ENCODE results near the gene LSP1.
"Not testable (repeated sequence)": the region's sequence is repeated elsewhere in the genome, so short reads cannot be mapped to it uniquely, and the experiment has no call there.

Gene LSP1

GRCh38 chr11:1852877-1853276 is at the start of gene LSP1:
LSP1 (plus strand) TSS chr11:1853084; CDS start chr11:1853145, 61 bp downstream.
- DNase-seq (ENCODE audit: low read depth in 1 of 2, low spot score in 1 of 2) = peak; percentile 67 to 73

- no peak for DNase-seq (ENCODE audit: low read depth in 1 of 2, low spot score in 1 of 2)
These were observed 49.6 kb upstream of the LSP1 start for GRCh38 chr11:1803246-1803645.

DNA sequence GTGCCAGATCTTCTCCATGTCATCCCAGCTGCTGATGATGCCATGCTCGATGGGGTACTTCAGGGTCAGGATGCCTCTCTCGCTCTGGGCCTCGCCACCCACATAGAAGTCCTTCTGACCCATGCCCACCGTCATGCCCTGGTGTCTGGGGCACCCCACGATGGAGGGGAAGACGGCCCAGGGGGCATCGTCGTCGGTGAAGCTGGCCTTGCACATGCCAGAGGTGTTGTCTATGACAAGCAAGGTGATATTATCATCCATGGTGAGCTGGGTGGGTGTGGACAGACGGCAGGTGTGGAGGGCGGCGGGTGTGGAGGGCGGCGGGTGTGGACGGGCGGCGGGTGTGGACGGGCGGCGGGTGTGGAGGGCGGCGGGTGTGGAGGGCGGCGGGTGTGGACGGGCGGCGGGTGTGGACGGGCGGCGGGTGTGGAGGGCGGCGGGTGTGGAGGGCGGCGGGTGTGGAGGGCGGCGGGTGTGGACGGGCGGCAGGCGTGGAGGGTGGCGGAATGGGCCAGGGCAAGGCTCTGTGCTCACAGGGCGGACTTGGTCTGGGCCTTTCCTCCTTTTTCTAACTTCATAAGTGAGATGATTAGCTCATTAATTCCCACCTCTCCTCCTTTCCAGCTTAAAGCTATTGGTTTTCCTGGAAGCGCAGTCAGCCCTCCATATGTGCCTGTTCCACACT is 48.9 kb upstream of the LSP1 start:
- not testable (repeated sequence) for DNase-seq (ENCODE audit: low read depth in 1 of 2, low spot score in 1 of 2)

DNA sequence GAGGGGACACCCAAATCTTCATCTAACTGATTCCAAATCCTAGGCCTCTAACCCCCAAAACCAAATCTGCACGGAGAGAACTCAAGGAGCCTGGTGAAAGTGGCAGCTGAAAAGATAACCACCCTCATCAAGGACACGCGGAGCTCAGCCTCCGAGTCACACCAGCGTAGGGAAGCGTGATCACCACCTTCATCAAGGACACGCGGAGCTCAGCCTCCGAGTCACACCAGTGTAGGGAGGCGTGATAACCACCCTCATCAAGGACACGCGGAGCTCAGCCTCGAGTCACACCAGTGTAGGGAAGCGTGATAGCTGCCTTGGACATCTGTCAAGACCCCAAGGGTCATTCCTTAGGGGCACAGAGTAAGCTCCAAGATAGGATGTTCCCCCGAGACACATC is 47.4 kb upstream of the LSP1 start:
- DNase-seq (ENCODE audit: low read depth in 1 of 2, low spot score in 1 of 2) = no peak

- DNase-seq (ENCODE audit: low read depth in 1 of 2, low spot score in 1 of 2) = no peak
These were observed 45.5 kb upstream of the LSP1 start for GRCh38 chr11:1807264-1807995.

DNA sequence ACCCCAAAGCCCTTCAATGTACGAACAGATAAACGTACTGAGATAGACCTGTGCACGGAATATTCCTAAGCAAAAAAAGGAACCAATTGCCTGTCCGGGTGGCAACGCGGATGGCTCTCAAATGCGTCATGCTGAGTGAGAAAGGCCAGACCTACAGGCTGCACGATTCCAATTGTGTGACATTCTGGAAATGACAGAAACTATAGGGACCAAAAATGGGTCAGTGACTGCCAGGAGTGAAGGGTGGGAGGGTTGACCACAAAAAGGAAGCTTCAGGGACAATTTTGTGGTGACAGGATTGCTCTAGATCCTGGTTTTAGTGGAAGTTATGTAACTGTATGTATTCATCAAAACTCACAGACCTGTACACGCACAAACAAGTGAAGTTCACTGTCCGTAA is 42.1 kb upstream of the LSP1 start:
- no peak for DNase-seq (ENCODE audit: low read depth in 1 of 2, low spot score in 1 of 2)

GRCh38 chr11:1812274-1812673 is 40.6 kb upstream of the LSP1 start:
- no peak for DNase-seq (ENCODE audit: low read depth in 1 of 2, low spot score in 1 of 2)

GRCh38 chr11:1812801-1813200 is 40.1 kb upstream of the LSP1 start:
- DNase-seq (ENCODE audit: low read depth in 1 of 2, low spot score in 1 of 2) = no peak

DNA sequence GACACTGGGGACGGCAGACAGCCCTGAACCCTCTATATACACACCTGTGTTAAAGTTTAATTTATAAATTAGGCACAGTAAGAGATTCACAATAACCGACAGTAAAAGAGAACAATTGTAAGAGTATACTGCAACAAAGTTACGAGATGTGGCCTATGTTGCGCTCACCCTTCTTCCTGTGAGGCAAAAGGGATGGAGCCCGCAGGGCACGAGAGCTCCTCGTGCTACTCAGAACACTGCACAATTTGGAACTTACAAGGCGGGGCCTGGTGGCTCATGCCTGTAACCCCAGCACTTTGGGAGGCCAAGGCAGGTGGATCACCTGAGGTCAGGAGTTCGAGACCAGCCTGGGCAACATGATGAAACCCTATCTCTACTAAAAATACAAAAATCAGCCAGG is 39.5 kb upstream of the LSP1 start:
- not testable (repeated sequence) for DNase-seq (ENCODE audit: low read depth in 1 of 2, low spot score in 1 of 2)

DNA sequence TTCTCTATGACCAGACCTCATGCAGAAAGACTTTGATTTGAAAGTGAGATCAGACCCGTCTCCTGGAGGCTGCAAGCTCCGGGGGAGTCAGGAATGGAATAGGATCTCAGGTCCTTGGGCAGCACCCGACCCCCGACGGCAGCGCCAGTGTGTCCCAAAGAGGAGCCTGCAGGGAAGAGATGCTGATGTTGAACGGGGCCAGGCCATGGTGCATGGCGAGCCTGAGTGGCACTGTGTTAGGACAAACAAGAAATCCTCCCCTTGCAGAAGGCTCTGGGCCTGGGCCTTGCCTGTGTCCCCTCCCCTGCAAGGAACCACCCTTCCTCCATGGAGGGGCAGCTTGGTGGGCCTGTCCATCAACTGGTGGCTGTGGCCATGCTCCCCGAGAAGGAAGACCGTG is 38.2 kb upstream of the LSP1 start:
- no peak for DNase-seq (ENCODE audit: low read depth in 1 of 2, low spot score in 1 of 2)

GRCh38 chr11:1815311-1815710 is 37.6 kb upstream of the LSP1 start:
- DNase-seq (ENCODE audit: low read depth in 1 of 2, low spot score in 1 of 2) = no peak

DNA sequence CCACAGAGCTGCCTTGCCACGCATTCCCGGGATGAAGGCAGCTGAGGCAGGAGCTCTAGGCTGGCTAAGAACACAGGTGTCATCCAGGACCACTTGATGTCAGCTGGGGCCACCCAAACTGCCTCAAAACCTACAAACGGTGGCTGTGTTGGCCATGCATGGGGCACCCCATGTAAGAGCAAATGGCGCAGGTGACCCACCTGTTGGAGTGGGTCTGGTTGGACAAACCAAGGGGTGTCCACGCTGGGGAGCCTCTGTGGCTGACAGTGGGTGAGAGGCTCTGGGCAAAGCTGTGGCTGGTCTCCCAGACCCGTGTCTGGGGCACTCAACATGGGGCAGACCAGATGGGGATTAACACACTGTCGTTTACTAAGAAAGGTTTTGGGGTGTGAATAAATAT is 37.1 kb upstream of the LSP1 start:
- no peak for DNase-seq (ENCODE audit: low read depth in 1 of 2, low spot score in 1 of 2)

GRCh38 chr11:1817000-1817399 is 35.9 kb upstream of the LSP1 start:
- no peak for DNase-seq (ENCODE audit: low read depth in 1 of 2, low spot score in 1 of 2)

DNA sequence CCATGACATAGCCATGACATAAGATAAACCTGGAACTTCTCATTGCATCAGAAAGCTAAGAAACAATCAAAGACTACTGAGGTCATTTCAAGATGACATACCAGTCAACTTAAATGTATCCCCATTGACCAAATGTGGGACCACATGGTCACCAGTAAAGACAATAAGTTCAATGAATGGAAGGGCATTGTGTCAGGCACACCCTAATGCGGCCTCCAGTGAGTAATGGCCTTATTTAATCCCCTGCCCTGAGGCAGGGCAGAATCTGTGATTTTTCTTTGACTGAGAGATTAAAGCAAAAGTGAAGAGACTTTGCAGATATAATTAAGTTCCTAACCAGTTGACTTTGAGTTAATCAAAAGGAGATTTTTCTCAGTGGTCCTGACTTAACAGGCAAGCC is 35.4 kb upstream of the LSP1 start:
- no peak for DNase-seq (ENCODE audit: low read depth in 1 of 2, low spot score in 1 of 2)

DNA sequence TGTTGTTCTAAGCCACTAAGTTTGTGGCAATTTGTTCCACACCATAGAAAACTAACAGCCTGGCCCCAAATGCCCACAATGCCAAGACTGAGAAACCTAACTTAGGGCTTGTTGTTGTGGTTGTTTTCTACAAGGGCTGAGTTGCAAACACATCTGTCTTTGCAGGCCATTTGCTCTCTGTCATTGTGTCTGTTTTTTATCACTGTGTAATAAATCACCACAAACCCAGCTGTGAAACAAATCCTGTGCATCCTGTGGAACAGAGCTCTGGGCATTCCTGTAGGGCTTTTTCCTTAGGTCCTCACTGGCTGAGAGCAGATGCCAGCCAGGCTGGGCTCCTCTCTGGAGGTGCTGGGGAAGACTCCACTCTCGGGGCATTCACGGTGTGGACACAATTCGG is 33.8 kb upstream of the LSP1 start:
- DNase-seq (ENCODE audit: low read depth in 1 of 2, low spot score in 1 of 2) = no peak

DNA sequence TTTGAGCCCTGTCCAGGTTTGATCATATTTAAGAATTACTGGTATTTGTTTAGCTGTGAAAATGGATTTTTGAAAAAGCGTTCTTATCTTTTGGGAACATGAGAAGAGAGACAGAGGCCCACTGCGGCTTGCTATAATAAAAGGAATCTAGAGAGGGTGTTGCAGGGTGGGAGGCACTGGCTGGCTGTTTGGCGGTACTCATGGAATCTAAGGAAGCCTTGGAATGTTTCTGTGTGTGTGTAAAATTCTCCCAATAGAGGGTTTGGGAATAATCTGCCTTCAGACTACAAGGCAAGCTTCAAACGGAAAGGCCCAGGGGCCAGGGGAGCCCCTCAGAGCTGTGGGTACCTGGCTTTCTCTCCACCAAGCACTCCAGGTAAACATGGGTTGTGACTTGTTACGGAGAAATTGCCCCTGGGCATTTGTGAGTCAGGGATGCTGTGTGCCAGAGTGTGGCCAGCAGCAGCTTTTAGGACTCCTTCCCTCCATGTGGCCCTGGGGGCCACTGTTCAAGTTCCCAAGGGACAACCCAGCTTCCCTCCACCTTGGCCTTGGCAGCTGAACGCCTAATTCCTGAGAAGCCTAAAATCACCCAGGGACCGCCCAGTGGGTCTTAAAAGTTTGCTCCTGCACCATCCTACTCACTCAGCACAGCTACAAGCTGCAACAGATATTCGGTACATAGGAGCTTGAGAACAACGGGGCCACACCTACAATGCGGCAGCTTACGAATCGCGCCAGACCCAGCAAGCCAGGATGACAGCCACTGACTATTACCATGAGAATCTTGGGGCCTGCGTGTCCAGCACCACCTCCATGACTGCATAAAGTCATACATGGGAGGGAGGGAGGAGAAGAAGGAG is 32.2 kb upstream of the LSP1 start:
- no peak for DNase-seq (ENCODE audit: low read depth in 1 of 2, low spot score in 1 of 2)

DNA sequence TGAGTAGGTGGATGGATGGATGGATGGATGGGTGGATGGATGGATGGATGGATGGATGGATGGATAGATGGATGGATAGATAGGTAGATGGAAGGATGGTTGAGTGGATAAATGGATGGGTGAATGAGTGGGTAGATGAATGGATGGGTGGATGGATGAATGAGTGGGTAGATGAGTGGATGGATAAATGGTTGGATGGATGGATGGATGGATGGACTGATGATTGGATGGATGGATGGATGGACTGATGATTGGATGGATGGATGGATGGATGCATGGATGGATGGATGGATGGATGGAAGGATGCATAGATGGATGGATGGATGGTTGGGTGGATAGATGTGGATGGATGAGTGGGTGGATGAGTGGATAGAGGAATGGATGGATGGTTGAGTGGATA is 31.3 kb upstream of the LSP1 start:
- no peak for DNase-seq (ENCODE audit: low read depth in 1 of 2, low spot score in 1 of 2)

DNA sequence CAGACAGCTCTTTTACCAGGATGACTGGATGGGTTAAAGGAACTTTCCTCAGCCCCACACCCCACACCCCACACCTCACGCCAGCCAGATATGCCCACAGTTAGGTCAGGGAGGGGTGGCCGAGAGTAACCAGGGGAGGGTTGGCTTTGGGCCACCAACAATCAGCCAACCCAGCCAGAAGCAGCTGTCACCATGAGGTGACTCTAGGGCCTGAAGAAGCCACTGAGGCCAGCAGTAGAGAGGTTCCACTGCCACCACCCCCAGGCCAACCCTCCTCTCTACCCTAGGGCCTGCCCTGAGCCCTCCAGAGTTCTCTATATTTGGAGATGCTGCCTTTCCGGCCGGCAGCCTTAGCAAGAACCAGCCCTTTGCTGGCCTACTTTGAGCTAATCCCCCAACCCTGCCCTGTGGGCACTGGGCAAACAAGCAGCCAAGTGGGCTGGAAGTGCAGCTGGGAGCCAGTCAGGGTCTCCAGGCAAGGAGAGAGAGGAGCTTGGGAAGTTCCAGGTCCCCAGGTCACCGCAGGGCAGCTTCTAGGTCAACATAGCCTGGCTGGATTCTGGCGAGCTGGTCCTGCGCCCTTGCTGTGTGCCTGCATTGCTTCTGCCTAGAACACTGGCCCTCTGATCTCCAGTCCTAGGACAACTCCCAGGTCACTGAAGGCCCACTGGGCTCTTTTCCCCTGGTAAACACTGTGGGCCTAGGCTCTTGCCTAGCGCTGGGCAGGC is 30.1 kb upstream of the LSP1 start:
- no peak for DNase-seq (ENCODE audit: low read depth in 1 of 2, low spot score in 1 of 2)

DNA sequence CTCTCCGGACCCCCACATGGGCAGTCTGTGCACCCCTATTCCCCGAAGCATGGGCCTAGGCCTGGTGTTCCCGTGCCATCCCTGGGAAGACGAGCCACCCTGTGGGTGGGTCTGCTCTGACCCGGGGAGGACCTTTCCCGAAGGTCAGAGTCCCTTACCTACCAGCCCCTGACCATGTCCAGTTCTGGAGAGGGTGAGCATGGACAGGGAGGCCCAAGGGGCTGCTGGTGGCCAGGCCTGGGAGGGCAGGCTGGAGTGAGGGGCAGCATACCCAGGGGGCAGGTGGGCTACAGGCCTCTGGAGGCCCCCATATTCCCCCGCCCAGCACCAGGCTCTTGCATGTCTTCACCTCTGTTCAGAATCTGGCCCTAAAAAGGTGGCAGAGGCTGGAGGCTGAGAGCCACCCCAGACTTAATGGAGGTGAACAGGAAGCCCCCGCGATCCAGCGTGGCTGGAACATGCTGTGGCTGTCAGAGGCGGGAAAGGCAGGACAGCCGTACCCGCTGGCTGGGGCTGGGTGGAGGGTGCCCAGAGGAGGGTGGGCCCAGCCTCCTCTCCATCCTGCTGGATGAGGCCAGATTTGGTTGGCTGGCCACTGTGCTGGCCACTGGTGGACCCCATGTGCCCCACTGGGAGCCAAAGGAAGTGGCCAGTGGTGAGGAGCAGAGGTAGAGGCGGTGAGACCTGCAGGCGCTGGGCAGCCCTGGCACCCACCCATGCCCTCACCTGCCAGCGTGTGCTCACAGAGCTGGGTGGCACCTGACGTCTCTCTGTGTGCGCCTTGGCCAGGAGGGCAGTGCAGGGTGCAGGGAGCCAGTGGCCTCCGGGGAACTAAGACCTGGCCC is 29.3 kb upstream of the LSP1 start:
- no peak for DNase-seq (ENCODE audit: low read depth in 1 of 2, low spot score in 1 of 2)
